Activated CD8-positive, alpha-beta memory T cell treated with anti-CD3 and anti-CD28 coated beads, Interleukin-2, amount 50 U/mL, for 24 hours (primary cell): ENCODE results near the gene ZMYM2.

Experiments
- DNase-seq: peaks from one replicate; pipeline ENCODE4 v3.0.0-alpha.2; 2020; ENCODE audit errors: extremely low read depth

ZMYM2 gene

GRCh38 chr13:20134732-20135131 lies 176.2 kb downstream of the ZMYM2 start:
- no peak for DNase-seq

- DNase-seq = no peak
Observed at GRCh38 chr13:20136781-20137703, 178.5 kb downstream of the ZMYM2 start.

GRCh38 chr13:20137875-20138274 lies 179.3 kb downstream of the ZMYM2 start:
- DNase-seq = no peak

GRCh38 chr13:20140487-20140886 lies 182.0 kb downstream of the ZMYM2 start:
- DNase-seq = no peak
